Gastrocnemius medialis (tissue), 4 donors: Measurements from ENCODE around the gene KRTAP10-4.

Experiments
- POLR2A ChIP-seq, 2 donors: fragments of 450-650 bp; IDR thresholded peaks; one replicate each; pipeline ENCODE4 v1.6.1; 2017; ENCODE audit warnings: antibody characterized with exemption in 2 of 2, mild to moderate bottlenecking in 2 of 2, moderate library complexity in 2 of 2
- TF ChIP-seq, protein P1 (sequence below), 5 experiments: fragments of 450-650 bp in 3 of 5; fragments of 200-600 bp in 2 of 5; sonication (generic) in 2 of 5; IDR thresholded peaks in 4 of 5; conservative IDR thresholded peaks in 1 of 5; 1 replicate in 4 of 5; 2 replicates in 1 of 5; pipeline ENCODE4 v1.5.1; 2016 to 2019; ENCODE audit warnings: antibody characterized with exemption in 5 of 5, mild to moderate bottlenecking in 3 of 5, moderate library complexity in 3 of 5

DNA sequence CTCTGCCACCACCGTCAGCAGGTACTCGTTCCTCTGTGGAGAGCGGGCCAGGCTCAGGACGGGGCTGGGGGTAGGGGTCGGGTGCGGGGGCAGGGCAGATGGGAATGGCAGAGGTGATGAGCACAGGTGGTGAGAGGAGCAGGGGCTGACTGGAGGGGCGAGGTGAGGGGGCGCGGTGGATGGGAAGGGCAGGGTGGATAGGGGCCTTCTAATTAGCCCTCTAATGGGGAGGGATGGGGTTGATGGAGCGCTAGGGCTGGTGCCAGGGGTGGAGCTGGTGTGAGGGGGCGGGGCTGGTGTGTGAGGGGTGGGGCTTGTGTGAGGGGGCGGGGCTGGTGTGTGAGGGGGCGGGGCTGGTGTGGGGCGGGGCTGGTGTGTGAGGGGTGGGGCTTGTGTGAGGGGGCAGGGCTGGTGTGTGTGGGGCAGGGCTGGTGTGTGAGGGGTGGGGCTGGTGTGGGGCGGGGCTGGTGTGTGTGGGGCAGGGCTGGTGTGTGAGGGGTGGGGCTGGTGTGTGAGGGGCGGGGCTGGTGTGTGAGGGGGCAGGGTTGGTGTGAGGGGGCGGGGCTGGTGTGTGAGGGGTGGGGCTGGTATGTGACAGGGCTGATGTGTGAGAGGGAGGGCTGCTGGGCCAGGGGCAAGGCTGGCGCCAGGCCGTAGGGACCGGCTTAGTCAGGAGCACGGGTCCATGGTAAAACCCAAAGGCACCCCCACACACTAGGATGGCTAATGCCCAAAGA is 39.5 kb upstream of the KRTAP10-4 start:
- TF ChIP-seq POLR2A (IDR thresholded peaks at IDR 0.05), result no peak
- TF ChIP-seq, protein P1, sequence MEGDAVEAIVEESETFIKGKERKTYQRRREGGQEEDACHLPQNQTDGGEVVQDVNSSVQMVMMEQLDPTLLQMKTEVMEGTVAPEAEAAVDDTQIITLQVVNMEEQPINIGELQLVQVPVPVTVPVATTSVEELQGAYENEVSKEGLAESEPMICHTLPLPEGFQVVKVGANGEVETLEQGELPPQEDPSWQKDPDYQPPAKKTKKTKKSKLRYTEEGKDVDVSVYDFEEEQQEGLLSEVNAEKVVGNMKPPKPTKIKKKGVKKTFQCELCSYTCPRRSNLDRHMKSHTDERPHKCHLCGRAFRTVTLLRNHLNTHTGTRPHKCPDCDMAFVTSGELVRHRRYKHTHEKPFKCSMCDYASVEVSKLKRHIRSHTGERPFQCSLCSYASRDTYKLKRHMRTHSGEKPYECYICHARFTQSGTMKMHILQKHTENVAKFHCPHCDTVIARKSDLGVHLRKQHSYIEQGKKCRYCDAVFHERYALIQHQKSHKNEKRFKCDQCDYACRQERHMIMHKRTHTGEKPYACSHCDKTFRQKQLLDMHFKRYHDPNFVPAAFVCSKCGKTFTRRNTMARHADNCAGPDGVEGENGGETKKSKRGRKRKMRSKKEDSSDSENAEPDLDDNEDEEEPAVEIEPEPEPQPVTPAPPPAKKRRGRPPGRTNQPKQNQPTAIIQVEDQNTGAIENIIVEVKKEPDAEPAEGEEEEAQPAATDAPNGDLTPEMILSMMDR (IDR thresholded peaks at IDR 0.05 in 4 of 5, conservative IDR thresholded peaks at IDR 0.05 in 1 of 5), result no peak
